HG03139 (cell line): ENCODE measurements around the gene SMIM44.

Experiments
- ATAC-seq: cut with Tn5 transposase; IDR thresholded peaks from one replicate; pipeline ENCODE4 v1.9.1; 2021; ENCODE audit not compliant: unreplicated experiment

Gene SMIM44

DNA sequence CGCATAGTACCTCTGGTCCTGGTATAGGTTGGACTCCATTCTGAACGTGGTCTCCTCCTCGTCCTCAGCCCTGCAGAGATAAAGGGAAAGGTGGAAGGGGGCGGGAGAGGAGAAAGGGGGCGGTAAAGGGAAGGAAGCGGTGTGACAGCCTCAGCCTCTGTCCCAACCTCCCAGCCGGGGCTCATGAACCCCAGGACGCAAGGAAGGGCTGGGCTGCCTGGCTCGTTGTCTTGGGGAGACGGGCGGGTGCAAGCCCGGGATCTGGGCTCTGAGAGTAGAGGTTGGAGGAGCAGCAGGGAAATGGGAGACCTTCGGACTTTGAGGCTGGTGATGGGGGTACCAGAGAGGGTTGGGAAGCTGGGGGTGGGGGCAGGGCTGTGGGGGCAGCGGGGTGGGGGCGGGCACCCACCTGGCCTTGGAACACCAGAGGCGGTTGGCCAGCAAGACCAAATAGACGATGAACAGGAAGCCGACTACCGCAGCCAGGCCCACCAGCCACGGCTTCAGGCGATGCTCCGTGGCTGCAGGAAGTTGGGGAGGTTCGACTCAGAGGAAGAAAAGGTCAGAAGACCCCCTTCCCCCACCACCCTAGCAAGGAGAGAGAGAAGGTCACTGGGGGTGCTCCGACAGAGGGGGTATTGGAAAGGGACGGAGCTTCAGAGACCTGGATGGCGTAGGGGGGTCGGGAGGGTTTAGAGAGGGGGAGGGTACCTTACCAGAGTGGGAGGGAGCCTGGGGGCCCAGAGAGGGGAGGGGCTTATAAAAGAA is 4.6 kb downstream of the SMIM44 start:
- ATAC-seq = no peak

DNA sequence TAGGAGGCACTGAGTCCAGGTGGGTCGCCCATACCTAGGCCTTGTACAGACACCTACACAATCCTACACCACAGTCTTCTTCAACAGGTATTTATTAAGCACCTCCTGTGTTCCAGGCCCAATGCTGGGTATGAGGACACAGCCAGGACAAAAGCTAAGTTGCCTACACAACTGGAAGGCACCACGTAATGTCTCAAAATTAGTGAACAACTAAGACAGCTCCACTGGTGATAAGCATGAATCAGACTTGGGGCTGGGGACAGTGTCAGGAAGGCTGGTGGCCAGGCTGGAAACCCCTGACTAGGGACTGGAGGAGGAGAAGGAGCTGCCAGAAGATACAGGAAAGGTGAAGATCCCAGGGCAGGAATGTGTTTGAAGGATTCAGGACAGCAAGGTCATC is 5.3 kb downstream of the SMIM44 start:
- no peak for ATAC-seq

DNA sequence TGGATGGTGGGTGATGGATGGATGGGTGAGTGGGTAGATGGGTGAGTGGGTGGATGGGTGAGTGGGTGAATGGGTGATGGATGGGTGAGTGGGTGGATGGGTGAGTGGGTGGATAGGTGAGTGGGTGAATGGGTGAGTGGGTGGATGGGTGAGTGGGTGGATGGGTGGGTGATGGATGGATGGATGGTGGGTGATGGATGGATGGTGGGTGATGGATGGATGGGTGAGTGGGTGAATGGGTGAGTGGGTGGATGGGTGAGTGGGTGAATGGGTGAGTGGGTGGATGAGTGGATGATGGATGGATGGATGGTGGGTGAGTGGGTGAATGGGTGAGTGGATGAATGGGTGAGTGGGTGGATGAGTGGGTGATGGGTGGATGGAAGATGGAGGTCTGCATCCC is 5.7 kb downstream of the SMIM44 start:
- no peak for ATAC-seq

DNA sequence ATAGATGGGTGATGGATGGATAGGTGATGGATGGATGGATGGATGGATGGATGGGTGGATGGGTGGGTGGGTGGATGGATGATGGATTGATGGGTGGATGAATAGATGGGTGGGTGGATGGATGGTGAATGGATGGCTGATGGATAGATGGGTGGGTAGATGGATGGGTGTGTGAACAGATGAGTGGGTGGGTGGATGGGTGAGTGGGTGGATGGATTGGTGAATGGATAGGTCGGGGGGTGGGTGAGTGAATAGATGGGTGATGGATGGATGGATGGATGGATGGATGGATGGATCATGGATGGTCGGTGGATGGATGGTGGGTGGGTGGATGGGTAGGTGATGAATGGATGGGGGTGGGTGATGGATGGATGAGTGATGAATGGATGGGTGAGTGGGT is 6.4 kb downstream of the SMIM44 start:
- ATAC-seq = no peak

DNA sequence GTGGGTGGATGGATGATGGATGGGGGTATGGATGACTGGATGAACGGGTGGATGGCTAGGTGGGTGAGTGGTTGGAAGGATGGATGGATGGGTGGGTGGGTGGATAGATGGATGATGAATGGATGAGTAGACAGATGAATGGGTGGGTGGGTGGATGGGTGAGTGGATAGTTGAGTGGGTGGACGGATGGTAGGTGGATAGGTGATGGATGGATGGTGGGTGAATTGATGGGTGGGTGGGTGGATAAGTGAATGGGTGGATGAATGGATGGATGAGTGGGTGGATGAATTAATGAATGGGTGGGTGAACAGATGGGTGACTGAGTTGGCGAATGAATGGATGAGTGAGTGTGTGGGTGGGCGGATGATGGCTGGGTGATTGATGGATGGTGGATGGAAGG is 7.8 kb downstream of the SMIM44 start:
- no peak for ATAC-seq

DNA sequence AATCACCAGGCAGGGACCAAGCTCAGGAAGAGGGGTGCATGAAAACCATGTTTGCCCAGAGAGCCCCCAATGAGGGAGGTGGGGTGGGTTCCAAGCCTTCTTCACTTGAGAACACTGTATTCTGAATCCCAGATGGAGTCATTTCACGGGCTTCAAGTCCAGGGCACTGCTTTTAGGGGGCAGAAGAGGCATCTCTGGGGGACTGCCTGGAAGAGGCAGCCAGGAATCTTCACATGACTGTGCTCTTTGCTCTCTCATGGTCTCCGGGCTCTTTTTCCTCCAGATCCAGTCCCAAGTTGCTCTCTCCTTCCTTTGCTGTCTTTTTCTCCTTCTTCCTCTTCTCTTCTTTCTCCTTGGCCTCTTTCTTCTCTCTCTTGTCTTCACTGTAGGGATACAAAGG is 8.6 kb downstream of the SMIM44 start:
- no peak for ATAC-seq

DNA sequence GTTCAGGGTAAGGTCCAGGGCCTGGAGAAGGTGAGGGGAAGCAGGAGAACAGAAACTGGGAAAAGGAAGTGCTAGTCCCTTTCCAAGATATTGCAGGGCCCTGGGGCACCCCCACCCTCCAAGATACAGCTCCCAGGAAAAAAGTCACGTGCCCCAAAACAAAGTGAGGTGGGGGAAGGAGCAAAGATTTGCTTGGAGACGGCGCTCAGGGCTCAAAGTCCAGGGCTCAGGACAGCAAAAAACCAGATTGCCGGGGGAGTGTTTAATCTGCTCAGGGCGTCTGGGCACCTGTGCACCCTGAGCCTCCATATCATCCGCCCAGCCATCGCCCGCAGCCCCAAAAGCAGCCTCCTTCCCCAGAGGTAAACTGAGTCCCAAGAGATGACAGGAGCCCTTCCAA is 9.2 kb downstream of the SMIM44 start:
- no peak for ATAC-seq

DNA sequence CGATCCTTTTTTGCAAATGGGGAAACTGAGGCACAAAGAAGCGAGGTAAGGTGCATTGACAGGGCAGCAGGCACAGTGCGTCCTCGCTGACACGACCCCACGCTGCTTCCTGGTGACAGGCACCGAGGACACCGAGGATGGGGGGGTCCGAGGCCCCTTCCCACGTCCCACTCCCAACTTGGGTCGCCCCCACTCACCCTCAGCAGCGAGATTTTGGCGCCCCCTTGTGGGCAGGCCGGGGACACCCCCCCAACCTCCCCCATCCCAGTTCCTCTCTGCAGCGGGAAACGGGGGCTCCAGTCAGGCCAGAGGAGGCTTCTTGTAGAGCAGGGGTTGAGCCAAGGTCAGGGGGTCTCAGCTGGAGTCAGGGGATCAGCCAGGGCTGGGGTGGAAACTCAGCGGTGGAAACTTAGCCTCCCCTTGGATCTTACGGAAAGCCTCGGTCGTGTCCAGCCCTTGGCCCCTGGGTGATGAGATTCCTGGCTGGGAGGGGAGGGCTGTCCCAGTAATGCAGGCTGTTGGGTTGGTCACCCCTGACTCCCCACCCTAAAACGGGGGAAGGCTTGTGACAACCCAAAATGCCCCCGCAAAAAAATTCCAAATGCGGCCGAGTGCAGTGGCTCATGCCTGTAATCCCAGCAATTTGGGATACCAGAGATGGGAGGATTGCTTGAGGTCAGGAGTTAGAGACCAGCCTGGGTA is 11.1 kb downstream of the SMIM44 start:
- ATAC-seq = no peak

DNA sequence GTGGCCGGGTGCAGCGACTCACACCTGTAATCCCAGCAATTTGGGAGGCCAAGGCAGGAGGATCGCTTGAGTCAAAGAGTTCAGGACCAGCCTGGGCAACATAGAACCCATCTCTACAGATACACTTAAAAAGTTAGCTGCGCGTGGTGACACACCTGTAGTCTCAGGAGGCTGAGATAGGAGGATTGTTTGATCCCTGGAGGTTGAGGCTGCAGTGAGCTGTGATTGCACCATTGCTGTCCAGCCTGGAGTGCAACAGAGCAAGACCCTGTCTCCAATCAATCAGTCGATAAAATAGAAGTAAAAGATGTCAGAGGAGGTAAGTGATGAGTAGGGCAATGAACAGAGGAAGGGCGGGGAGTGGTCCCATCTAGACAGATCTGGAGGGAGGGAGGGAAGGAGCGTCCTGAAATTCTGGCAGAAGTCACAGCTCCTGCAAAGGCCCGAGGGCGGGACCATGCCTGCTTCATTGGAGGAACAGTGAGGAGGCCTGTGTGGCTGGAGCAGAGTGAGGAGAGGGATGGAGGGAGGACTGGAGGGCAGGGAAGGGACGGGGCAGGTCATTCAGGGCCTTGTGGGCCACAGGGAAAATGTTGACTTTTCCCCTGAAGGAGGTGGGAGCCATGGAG is 12.6 kb downstream of the SMIM44 start:
- no peak for ATAC-seq

DNA sequence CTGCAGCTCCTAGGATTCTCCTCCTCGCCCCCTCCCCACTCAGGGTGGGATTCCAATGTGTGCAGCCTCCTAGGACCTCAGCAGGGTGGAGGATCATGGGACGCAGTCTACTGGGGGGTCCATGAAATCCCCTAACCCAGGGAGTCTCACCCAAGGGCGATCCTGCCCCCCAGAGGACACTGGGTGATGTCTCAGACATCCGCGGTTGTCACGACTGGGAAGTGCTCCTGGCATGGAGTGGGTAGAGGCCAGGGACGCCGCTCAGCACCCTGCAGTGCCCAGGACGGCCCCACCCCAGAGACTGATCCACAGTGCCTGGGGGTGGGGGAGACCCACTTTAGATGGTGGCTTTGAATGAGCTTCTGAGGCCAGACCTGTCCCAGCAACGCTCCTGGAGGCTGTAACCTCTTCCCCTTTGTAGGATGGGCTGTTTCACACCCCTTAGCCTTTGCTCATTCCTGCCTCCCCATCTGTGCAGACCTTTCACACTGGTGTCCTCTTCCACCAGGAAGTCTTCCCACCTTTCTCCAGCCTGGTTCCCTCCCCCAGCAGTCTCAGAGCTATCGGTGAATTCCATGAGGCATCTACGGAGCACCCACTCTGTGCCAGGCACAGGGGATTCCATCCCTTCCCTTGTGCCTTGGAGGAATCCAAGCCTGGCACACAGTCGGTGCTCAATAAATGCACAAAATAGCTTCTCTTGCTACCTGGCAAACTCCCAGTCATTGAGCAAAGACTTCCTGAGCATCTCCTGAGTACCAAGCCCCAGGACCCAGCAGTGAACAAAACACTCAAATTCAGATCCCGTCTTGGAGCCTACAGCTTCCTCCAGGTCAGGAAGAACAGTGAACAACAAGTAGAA is 13.4 kb downstream of the SMIM44 start:
- ATAC-seq = no peak

DNA sequence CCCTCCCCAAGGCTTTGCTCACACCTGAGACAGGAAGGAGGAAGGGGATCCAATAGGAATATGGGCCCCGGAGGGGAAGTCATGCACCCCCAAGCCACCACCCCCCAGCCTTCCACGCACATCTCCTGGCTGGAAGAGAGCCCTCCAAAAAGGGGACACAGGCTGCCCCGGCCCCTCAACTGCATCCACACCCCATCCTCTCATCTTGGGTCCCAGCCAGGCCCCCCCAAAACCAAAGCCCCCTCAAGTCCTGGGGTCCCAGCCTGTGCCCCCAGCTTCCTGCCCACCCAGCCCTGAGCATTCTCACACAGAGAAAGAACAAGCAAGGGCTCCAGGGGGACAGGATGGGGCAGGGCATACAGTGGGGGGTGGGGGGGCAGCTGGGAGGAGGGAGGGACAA is 15.0 kb downstream of the SMIM44 start:
- no peak for ATAC-seq

DNA sequence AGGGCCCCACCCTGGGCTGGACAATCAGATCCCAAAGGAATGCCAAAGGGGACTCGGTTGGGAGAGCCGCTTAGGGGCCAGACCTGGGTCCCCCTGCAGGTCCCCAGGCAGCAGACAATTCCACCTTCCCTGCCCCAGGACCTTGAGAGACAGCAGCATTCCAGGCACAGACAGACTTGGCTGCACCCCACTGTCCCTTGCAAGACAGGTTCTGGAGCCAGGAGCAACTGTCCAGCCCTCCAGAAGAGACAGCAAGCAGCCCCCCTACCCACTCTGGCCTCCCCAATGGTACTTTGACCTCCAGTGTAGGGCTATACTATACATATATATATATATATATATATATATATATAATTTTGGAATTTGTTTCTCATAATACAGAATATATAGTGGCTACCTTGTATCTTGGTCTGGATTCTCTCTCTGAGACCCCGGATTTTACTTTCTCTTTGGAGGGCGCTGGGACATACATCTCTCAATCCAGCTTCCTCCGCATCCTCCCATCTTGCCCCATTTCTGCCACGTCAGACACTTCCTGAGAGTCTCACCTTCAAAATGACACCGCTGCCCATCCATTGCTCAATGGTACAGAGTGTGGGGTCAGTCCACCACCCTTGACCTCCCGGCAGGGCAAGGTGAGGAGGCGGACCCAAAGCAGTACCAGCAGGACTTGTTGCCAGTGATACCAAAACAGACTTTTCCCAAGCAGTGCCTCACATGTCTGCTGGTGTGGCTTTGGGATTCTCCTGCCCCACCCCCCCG is 15.6 kb downstream of the SMIM44 start:
- no peak for ATAC-seq

DNA sequence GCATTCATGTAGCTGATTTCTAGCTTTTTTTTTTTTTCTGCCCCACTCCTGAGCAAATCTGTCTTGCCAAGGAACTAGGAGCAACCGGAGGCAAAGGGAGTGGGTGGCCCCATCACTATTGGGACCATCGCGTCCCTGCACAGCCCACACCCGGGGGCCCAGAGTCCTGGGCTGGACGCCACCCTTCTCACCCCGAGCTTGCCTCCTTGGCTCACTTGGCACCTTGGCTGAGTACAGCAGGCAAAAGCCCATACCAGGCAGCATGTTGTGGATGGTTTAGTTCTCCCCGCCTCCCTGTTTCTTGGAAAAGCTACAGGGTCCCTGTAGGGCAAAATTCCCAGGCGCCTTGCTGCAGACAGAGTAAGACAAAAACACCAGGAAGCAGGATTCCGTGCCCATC is 16.6 kb downstream of the SMIM44 start:
- no peak for ATAC-seq

DNA sequence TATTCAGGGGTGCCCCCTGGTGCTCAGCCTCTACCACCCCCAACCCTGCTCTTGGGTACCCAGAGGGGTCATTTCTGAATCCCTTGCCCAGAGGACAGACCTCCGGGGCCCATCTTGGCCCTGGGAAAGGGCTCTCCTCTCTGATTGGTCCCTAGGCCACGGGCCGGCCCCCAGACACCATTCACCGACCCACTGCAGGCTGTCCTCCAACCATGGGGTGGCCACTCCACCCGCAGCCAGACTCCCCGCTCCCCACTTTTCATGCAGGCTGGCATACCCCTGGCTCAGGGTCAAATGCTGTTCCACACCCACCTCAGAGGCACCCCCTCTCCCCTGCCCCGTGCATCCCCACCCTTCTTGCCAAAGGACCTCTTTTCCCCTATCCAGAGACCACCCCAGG is 17.7 kb downstream of the SMIM44 start:
- ATAC-seq = no peak

DNA sequence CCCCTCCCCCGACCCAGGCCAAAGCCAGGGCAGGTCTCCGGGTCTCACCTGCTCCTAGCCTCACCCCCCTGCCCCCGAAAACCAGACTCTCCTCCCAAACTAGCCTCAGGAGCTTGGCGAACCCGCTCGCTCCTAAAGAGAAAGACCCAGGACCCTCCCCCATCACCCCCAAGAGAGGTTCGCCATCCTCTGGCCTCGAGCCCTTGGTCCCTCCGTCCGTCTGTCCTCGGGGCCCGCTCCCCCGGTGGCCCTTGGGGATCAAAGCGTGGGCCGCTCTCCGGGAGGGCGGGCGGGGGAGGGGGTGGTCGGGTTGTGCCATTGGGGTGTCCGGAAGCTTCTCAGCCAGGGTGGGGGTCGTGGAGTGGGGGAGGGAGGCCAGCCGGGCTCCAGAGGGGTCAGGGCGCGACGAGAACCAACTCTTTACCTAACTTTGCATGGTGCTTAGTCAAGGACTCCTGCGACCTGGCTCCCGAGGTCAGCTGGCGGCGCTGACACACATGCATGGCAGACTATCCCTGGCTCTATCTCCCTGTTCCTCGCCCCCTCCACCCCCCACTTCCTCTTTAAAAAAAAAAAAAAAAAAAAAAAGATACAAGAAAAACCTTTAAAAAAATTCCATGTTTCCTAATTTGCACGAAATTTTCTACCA is 18.5 kb downstream of the SMIM44 start:
- ATAC-seq = no peak

DNA sequence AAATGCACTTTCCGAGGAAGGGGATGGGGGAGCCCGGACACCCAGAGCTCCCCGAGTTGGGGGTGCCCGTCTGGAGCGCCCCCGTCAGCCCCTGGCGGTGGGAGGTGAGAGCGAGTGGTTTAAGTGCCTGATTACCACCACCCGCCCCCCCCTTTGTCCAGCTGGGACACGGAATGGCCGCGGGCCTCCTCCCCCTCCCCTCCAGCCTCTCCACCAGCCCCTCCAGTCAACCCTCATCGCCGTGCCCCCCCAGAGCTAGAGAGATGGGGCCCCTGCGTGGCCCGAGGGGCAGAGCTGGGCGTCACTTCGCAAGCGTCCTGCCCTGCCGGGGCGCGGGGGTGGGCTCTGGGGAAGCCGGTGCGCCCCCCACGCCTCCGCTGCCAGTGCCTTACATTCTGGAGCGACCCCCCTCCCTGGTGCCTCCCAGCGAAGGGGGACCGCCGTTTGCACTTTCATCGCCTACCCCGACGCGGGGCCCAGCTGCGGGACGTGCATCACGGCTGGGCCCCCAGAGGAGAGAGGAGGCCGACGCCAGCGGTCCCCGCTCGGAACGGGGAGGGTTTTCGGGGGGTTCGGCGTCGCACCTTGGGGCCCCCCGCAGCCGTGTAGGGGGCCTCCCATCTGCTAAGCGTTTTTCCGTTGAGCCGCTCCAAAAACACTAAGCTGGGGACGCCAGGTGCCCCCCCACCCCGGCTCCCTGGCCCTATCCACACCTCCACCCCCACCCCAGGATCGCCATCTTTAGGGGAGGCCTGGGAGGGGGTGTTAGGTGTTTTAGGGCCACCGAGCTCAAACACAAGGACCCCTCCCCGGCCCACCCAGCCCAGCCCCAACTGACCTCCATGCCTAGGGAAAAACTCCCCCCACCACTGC is 19.3 kb downstream of the SMIM44 start:
- no peak for ATAC-seq

DNA sequence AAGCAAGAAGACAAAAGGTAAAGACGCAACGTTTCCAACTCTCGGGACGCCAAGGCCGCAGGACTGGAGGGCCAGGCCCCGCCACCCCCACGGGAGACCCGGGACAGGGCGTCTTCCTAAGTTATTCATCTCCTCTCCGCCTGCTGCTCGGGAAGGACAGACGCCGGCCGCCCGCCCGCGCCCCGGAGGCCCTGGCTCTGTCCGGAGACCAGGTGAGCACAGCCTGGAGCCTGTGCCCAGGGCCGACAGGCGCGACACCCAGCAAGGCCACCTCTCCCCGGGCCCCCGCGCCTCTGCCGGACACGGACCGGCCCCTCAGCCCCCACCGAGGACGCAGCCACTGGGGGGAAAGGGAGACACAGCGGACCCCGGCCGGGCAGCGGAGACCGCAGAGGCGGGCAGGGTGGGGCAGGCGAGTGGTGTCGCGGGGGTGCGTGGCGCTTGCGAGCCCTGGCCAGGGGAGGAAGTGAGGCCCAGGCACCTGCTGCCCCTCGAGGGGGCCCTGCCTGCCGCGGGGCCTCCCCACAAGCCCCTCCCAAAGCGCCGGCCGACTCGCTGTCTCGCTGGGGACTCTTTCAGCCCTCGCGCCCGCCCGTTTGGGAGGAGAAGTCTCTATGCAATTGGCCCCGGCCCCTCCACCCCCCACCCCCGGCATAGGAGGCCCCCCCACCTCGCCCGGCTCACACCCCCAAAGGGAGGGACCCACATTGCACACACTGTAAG is 20.1 kb downstream of the SMIM44 start:
- no peak for ATAC-seq

DNA sequence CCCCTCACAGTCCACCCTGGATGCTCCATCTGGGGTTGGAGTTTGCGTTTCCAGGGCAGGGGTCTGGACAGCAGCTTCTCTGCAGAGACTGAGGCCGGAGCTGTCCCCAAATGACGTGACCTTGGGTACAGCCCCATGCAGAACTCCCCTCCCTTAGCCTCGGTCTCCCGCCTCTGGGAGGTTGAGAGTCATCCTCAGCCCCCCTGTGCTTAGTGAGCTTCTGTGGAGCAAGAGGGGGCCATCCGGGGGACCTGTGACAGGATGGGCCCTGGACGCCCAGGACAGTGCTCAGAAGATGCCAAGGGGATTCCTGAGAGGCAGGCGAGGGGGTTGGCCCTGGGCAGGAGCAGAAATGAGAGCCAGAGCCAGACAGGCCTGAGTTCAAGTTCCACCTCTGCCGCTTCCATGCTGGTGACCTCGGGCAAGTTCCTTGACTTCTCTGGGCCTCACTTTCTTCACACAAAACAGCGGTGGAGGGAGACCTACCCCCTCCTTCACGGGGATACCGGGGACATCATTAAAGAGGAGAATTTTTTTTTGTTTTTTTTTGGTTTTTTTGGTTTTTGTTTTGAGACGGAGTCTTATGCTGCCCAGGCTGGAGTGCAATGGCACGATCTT is 23.2 kb downstream of the SMIM44 start:
- ATAC-seq = no peak
